Measurements from ENCODE around the gene NDUFS8.

The NDUFS8 gene

GRCh38 chr11:68003846-68004550 is 26.5 kb upstream of the NDUFS8 start, which contains the start of gene UNC93B1:
Gene UNC93B1, minus strand, starts transcription at chr11:68004097. Its CDS starts 54 bp downstream, at chr11:68004043.
- DNase-seq = no peak

- DNase-seq = no peak
Observed at GRCh38 chr11:68004551-68005335, 25.7 kb upstream of the NDUFS8 start.

- DNase-seq = no peak
Observed at GRCh38 chr11:68006606-68007166, 23.8 kb upstream of the NDUFS8 start.

GRCh38 chr11:68007498-68008380 is 22.7 kb upstream of the NDUFS8 start:
- no peak for DNase-seq

GRCh38 chr11:68008381-68009337 is 21.8 kb upstream of the NDUFS8 start:
- DNase-seq = no peak

GRCh38 chr11:68009391-68010089 is 20.9 kb upstream of the NDUFS8 start:
- DNase-seq = no peak

- DNase-seq = no peak
Observed at GRCh38 chr11:68010090-68011041, 20.1 kb upstream of the NDUFS8 start, which contains the start of gene ALDH3B1. Gene ALDH3B1, plus strand, starts transcription at chr11:68010327. Its CDS starts 4,971 bp downstream, at chr11:68015298.

GRCh38 chr11:68011051-68011943 is 19.2 kb upstream of the NDUFS8 start:
- DNase-seq = no peak

GRCh38 chr11:68012044-68012842 is 18.2 kb upstream of the NDUFS8 start:
- DNase-seq = no peak

GRCh38 chr11:68012843-68013610 is 17.5 kb upstream of the NDUFS8 start:
- no peak for DNase-seq

GRCh38 chr11:68013611-68014156 is 16.8 kb upstream of the NDUFS8 start:
- no peak for DNase-seq

GRCh38 chr11:68014157-68014946 is 16.1 kb upstream of the NDUFS8 start:
- DNase-seq = no peak

- DNase-seq = no peak
Observed at GRCh38 chr11:68014947-68015447, 15.5 kb upstream of the NDUFS8 start.

GRCh38 chr11:68015467-68015866 is 15.0 kb upstream of the NDUFS8 start:
- DNase-seq = no peak

GRCh38 chr11:68016161-68016903 is 14.1 kb upstream of the NDUFS8 start:
- DNase-seq = no peak
